ENCODE data around the gene DNAH7.

DNA sequence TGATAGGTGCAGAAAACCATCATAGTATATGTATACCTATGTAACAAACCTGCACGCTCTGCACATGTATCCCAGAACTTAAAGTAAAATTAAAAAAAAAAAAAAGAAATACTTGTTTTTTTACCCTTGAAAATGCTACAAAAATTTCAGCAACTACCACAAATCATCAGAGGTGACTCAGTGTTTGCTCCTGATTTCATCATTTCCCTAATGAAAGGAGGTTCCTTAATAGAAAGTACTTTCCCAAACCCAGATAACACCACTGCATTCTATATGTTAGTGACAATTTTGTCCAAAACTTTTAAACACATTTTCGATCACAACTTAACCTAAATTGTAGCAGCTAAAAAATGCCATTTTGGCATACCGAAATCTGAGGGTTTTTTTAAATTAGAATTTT lies 248.3 kb downstream of the DNAH7 start:
- TF ChIP-seq EZH2 (IDR thresholded peaks at IDR 0.05): no peak
- no peak for TF ChIP-seq POLR2AphosphoS5 (IDR thresholded peaks at IDR 0.05; ENCODE audit: borderline replicate concordance, low read depth, low read length)
